ENCODE measurements around the gene LIMCH1. TPM values are rescaled to one million over a fixed set of nuclear protein-coding genes. Genes with fewer than 3 reads are reported as not detected.

The LIMCH1 gene
- polyA plus RNA-seq, 1 donor (not counting 4 experiments of a cell fraction or from before 2014, with no cell fraction given) = 1.1 TPM

DNA sequence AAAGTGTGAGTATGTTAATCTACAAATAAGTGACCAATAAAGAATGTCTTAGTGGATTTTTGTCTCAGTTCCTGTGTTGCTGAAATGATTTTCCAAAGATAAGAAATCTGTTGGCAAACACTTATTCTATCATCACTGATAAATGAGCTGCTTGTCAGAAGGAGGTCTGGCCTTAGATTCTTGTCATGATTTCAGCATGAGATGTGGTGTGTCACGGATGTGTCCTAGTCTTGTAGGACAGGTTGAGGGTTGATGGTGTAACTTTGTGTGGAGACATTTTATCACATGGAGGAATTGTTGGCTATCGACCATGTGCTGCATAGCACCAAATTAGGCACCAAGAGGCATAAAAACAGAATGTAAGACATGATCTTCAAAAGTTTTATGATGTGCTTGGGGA is 31.8 kb upstream of the LIMCH1 start:
- dilution Hi-C loops (cut with MboI; ENCODE audit: extremely low pct_ligation_motif_present, low sequenced_read_pairs) = no loop called here
- no peak for DNase-seq (ENCODE audit: low read depth, low spot score)
- Histone ChIP-seq H3K36me3 (ENCODE audit: control insufficient read depth in 2 of 2, extremely low read depth in 1 of 2, insufficient read depth in 2 of 2, low read length in 2 of 2) (no peaks in the 10 kb centered on the region), H3K27me3 (ENCODE audit: control insufficient read depth, extremely low read depth, insufficient read depth, low read length) (no peaks in the 10 kb centered on the region), H3K4me1 (ENCODE audit: control insufficient read depth, extremely low read depth, insufficient read depth, low read length) (no peaks in the 10 kb centered on the region), H3K9me1 (ENCODE audit: control insufficient read depth, extremely low read depth, insufficient read depth, low read length) (no peaks in the 10 kb centered on the region), H2AFZ (ENCODE audit: control insufficient read depth, low read length) (no peak overlapping the region), H3K4me2 (ENCODE audit: control insufficient read depth, extremely low read depth, insufficient read depth, low read depth, low read length) (no peak overlapping the region), H4K20me1 (ENCODE audit: control insufficient read depth, extremely low read depth, insufficient read depth, low read length) (no peaks in the 10 kb centered on the region), H3K4me3 (ENCODE audit: control insufficient read depth in 2 of 3, extremely low read depth in 1 of 3, insufficient read depth in 2 of 3, low read depth in 1 of 3, low read length in 3 of 3) (no peak overlapping the region), H3K27ac (ENCODE audit: control insufficient read depth, insufficient read depth, low read length) (no peak overlapping the region), H3K9ac (ENCODE audit: control insufficient read depth, extremely low read depth, insufficient read depth, low read length) (no peak overlapping the region), H3K79me2 (ENCODE audit: control insufficient read depth, insufficient read depth, low read length) (no peaks in the 10 kb centered on the region), H3K9me3 (ENCODE audit: control insufficient read depth, low read depth, low read length) (no peaks in the 10 kb centered on the region)
- no peak for FAIRE-seq
- TF ChIP-seq, protein P1, sequence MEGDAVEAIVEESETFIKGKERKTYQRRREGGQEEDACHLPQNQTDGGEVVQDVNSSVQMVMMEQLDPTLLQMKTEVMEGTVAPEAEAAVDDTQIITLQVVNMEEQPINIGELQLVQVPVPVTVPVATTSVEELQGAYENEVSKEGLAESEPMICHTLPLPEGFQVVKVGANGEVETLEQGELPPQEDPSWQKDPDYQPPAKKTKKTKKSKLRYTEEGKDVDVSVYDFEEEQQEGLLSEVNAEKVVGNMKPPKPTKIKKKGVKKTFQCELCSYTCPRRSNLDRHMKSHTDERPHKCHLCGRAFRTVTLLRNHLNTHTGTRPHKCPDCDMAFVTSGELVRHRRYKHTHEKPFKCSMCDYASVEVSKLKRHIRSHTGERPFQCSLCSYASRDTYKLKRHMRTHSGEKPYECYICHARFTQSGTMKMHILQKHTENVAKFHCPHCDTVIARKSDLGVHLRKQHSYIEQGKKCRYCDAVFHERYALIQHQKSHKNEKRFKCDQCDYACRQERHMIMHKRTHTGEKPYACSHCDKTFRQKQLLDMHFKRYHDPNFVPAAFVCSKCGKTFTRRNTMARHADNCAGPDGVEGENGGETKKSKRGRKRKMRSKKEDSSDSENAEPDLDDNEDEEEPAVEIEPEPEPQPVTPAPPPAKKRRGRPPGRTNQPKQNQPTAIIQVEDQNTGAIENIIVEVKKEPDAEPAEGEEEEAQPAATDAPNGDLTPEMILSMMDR (optimal IDR thresholded peaks at IDR 0.05 in 1 of 3, IDR thresholded peaks at IDR 0.05 in 1 of 3, conservative IDR thresholded peaks at IDR 0.05 in 1 of 3; ENCODE audit: extremely low read depth in 1 of 3, insufficient read depth in 2 of 3, low read length in 3 of 3) = no peak
- no peak for TF ChIP-seq EZH2 (IDR thresholded peaks at IDR 0.05; ENCODE audit: low read length)

DNA sequence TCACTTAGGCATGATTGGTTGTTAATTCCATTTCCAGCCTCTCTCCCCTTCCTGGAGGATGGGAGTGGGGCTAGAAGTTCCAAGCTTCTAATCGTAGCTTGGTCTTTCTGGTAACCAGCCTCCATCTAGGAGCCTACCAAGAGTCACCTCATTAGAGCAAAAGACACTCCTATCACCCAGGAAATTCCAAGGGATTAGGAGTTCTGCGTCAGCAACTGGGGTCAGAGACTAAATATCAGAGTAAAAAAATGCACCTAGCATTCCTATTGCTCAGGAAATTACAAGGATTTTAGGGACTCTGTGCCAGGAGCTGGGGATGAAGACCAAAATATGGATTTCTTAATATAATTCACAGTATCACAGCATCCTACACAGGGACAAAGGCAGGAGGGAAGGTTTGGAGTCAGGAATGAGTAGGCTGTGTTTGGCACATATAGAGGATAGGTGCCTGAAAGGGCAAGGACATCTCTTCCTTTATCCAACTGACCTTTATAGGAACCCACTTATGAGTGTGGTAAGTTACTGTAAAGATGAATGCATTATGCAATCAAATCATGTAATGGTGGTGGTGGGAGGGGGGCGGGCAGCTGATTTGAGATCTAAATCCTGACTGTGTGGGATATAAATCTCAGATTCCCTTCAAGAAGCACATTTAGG is 30.5 kb upstream of the LIMCH1 start:
- no peak for DNase-seq (ENCODE audit: low read depth, low spot score)
- Histone ChIP-seq H3K27me3 (ENCODE audit: control insufficient read depth, extremely low read depth, insufficient read depth, low read length) (no peaks in the 10 kb centered on the region), H2AFZ (ENCODE audit: control insufficient read depth, low read length) (no peak overlapping the region), H3K9ac (ENCODE audit: control insufficient read depth, extremely low read depth, insufficient read depth, low read length) (no peak overlapping the region), H3K79me2 (ENCODE audit: control insufficient read depth, insufficient read depth, low read length) (no peaks in the 10 kb centered on the region), H4K20me1 (ENCODE audit: control insufficient read depth, extremely low read depth, insufficient read depth, low read length) (no peaks in the 10 kb centered on the region), H3K4me3 (ENCODE audit: control insufficient read depth in 2 of 3, extremely low read depth in 1 of 3, insufficient read depth in 2 of 3, low read depth in 1 of 3, low read length in 3 of 3) (no peak overlapping the region), H3K9me3 (ENCODE audit: control insufficient read depth, low read depth, low read length) (no peaks in the 10 kb centered on the region), H3K9me1 (ENCODE audit: control insufficient read depth, extremely low read depth, insufficient read depth, low read length) (no peaks in the 10 kb centered on the region), H3K36me3 (ENCODE audit: control insufficient read depth in 2 of 2, extremely low read depth in 1 of 2, insufficient read depth in 2 of 2, low read length in 2 of 2) (no peaks in the 10 kb centered on the region), H3K4me2 (ENCODE audit: control insufficient read depth, extremely low read depth, insufficient read depth, low read depth, low read length) (no peak overlapping the region), H3K27ac (ENCODE audit: control insufficient read depth, insufficient read depth, low read length) (no peak overlapping the region), H3K4me1 (ENCODE audit: control insufficient read depth, extremely low read depth, insufficient read depth, low read length) (no peaks in the 10 kb centered on the region)
- FAIRE-seq = no peak
- TF ChIP-seq, protein P1 (optimal IDR thresholded peaks at IDR 0.05 in 1 of 3, IDR thresholded peaks at IDR 0.05 in 1 of 3, conservative IDR thresholded peaks at IDR 0.05 in 1 of 3; ENCODE audit: extremely low read depth in 1 of 3, insufficient read depth in 2 of 3, low read length in 3 of 3) = no peak
- TF ChIP-seq EZH2 (IDR thresholded peaks at IDR 0.05; ENCODE audit: low read length) = no peak
- dilution Hi-C loops (cut with MboI; ENCODE audit: extremely low pct_ligation_motif_present, low sequenced_read_pairs) = no loop called here

Measured in keratinocyte (primary cell).